NOMO-1 treated with DMSO at 0.1 percent for 48 hours (cell line): Measurements from ENCODE around the gene SPAG4.

Experiments used
- DNase-seq: peaks from one replicate; lab custom pipeline; 2025; ENCODE audit not compliant: unreplicated experiment; lab: John Stamatoyannopoulos, UW

Gene SPAG4

GRCh38 chr20:35619196-35620095 lies 3.8 kb downstream of the SPAG4 start:
- DNase-seq: peak; percentile 23

DNA sequence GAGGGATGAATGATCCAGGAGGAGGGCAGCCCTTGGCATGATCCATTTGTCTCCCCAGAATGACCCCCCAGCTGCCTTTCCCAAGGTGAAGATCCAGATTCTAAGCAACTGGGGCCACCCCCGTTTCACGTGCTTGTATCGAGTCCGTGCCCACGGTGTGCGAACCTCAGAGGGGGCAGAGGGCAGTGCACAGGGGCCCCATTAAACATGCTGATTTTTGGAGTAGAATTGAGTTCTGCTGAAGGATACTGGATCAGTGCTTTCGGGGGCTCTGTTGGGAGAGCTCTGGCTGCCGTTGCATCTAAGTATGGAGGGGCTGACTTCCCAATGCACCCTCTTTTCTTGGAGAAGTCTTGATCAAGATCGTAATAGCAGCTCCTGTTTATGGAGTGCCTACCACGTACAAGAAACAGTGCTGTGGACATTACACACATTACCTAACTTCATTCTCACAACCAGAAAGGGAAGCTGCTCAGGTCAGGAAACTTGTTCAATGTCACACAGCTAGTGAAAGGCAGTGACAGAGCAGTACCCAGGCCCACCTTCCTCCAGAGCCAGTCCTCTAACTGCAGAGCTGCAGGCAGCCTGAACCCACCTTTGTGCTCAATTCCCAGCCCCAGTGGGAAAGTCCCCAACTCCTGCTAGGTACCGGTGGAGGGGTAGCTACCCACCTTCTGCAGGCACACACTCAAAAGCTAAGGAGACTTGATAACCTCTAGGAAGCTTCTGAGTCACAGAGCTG lies 5.4 kb downstream of the SPAG4 start:
- DNase-seq: no peak

DNA sequence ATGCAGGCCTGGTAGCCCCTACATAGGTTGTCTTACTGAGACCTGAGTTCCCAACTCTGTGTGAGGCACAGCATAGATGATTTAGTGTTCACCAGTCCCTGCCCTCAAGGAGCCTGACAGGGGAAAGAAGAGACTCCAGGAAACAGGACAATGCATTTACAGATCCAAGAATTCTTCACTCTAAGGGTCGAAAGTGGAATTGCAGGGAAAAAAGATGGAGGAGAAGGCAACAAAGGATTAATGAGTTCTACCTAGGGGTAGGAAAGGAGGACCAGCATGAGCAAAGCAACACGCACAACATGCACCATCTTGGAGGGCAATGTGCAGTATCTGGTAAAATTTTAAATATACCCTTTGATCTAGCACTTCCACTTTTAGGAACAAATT lies 5.9 kb downstream of the SPAG4 start:
- DNase-seq: no peak

- no peak for DNase-seq
Measured at GRCh38 chr20:35625584-35626385, 10.2 kb downstream of the SPAG4 start.

DNA sequence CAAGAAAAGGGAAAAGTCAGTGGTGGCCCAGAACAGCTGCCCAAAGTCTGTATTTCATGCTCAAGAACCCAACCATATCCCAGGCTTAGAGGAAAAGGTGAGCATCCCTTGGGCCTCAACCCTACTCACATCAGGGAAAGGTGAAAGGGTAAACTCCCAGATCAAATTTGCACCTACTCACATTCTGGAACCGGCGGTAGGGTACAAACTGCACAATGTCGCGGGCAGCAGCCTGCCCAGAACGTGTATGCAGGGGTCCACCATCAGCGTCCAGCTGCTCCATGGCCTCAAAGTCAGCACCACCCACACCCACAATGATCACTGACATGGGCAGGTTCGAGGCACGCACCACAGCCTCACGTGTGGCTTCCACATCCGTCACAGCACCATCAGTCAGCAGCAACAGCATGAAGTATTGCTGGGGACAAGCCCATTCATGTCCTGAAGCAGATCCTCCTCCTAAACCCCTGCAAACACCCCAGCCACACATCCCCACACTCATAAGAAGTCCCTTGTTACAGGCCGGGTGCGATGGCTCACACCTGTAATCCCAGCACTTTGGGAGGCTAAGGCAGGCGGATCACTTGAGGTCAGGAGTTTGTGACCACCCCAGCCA lies 10.9 kb downstream of the SPAG4 start:
- no peak for DNase-seq

- no peak for DNase-seq
Measured at GRCh38 chr20:35627121-35627520, 11.5 kb downstream of the SPAG4 start.

DNA sequence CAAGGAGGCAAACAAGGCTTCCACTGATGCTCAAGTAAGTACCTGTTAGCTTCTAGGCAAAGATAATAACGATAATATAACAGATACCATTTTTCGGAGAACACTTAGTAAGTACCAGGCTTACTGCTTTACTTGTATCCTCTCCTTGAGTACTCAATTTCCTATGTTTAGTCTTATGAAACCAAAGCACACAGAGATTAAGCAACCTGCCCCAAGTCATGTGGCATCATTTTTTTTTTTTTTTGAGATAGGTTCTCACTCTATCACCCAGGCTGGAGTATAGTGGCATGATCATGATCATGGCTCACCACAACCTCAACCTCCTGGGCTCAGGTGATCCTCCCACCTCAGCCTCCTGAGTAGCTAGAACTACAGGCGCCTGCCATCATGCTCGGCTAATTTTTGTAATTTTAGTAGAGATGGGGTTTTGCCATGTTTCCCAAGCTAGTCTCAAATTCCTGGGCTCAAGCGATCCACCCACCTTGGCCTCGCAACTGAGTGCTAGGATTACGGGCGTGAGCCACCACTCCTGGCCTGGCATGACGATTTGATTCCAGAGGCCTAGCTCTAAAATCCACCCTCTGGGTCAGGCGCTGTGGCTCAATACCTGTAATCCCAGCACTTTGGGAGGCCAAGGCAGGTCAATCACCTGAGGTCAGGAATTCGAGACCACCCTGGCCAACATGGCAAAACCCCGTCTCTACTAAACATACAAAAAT lies 14.0 kb downstream of the SPAG4 start:
- DNase-seq: peak; percentile 54

GRCh38 chr20:35630636-35631035 lies 15.0 kb downstream of the SPAG4 start:
- no peak for DNase-seq

GRCh38 chr20:35632539-35633115 lies 17.0 kb downstream of the SPAG4 start:
- no peak for DNase-seq

- DNase-seq: no peak
Measured at GRCh38 chr20:35635652-35636051, 20.0 kb downstream of the SPAG4 start.

DNA sequence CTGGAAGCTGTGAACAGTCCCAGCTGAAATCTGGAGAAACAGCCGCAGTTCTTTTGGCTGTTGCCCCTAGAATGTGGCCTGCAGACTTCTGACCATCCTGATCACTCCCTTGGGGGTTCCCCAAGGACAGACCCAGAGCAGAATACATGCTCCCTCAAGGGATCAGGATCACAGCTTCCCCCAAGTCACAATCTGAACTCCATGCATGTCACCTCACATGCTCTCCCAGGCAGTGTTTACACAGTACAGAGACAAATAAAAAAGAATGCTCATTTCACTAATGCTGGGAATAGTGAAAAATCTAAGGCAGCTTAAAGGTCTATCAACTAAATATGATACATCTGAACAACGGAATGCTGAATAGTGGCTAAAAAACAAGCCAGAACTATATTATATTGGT lies 20.5 kb downstream of the SPAG4 start:
- no peak for DNase-seq

DNA sequence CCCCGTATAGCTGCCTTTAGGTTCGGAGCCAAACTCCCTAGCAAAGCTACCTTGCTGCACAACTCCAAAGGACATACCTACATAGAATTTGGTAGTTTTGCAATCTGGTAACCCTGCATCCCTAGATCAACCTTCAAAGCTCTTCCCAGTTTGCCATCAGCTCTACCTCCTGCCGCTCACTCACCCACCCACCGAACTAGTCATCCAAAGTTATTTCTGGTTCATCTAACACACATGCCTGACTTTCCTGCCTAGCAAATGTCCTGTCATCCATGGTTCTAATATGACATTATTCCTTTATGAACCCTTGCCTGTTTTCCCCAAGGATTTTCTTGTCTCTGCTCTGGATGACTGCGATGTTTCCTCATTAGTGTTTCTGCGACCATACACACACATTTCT lies 21.6 kb downstream of the SPAG4 start:
- no peak for DNase-seq

- DNase-seq: no peak
Measured at GRCh38 chr20:35638751-35639150, 23.1 kb downstream of the SPAG4 start.

- no peak for DNase-seq
Measured at GRCh38 chr20:35640724-35641123, 25.1 kb downstream of the SPAG4 start.

- no peak for DNase-seq
Measured at GRCh38 chr20:35641743-35642142, 26.1 kb downstream of the SPAG4 start.

DNA sequence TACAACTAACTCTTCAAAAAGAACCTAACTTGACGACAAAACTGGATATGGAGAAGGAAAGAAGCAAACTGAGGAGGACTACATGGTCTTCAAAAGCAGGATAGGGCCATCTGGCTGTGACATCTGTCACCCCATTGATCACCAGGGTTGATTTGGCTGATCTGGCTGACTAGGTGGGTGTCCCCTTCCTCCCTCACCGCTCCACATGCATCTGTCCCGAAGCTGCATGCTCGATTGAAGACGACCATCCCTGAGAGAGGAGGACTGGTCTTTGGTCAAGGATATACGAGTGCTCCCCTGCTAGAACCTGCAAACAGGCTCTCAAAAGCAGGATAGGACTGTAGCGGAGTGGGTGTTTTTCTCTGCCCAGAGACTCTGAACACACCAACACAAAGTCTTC lies 27.4 kb downstream of the SPAG4 start:
- DNase-seq: no peak

DNA sequence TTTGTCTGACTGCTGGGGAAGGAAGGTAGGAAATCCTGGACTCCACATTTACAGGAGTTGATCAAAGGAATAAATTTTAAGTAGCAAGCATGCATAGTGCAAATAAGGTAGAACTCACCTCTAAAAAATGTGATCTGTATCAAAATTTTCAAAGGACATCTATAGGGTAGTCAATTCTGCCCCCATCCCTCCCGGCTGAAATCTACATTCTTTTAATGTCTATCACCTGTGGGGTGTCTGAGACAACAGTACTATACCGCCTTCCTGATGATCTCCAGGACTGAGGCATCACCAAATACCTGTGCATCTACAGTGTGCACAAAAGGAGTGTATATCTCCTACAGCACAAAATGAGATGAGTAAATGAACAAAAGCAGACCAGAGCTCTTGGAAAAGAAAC lies 29.2 kb downstream of the SPAG4 start:
- DNase-seq: no peak

- DNase-seq: no peak
Measured at GRCh38 chr20:35648836-35649235, 33.2 kb downstream of the SPAG4 start.

DNA sequence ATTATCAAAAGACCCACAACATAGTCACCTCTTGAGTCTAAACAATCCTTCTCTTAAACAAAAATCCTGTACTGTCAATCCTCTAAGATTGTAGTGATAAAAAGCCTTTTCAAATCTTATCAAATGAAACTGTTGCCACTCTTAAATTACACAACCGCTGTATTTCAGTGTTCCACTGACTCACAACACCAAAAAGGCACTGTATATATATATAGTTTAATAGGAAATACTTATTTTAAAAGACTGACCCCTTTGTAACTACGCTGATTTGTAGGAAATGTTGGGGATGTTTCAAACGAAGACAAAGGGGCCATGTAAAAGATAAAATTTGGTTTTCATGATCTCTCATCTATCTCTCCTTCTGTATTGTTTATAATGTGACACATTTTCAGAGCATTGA lies 35.0 kb downstream of the SPAG4 start:
- no peak for DNase-seq

DNA sequence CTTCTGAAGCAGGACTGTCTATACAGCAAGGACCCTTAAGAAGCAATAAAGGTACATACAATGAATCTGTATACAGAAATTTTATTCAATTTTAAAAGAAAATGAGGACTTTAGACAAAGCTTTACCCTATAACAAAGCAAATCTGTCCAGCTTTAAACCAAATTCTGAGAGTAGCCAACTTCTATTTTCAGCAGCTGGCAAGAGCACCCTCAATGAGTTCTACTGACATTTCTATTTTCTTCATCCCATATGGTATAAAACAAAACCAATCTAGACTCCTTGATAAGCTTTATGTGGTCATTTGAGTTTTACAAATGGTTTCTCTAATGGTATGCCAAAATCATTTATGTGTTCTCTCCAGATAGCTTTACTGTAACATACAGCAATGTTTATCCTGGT lies 36.3 kb downstream of the SPAG4 start:
- DNase-seq: no peak
